ENCODE data around the gene CCR8.
"Not testable (repeated sequence)": the region's sequence is repeated elsewhere in the genome, so short reads cannot be mapped to it uniquely, and the experiment has no call there.

CCR8 gene

GRCh38 chr3:39315420-39315819 lies 14.1 kb upstream of the CCR8 start:
- no peak for DNase-seq (ENCODE audit: low read depth)

- DNase-seq (ENCODE audit: low read depth), result no peak
Observed at GRCh38 chr3:39317571-39318169, 11.8 kb upstream of the CCR8 start.

- no peak for DNase-seq (ENCODE audit: low read depth)
Observed at GRCh38 chr3:39318301-39318700, 11.2 kb upstream of the CCR8 start.

- no peak for DNase-seq (ENCODE audit: low read depth)
Observed at GRCh38 chr3:39319249-39319648, 10.3 kb upstream of the CCR8 start.

GRCh38 chr3:39321574-39321983 lies 7.9 kb upstream of the CCR8 start:
- DNase-seq (ENCODE audit: low read depth), result not testable (repeated sequence)

GRCh38 chr3:39322209-39322715 lies 7.2 kb upstream of the CCR8 start:
- not testable (repeated sequence) for DNase-seq (ENCODE audit: low read depth)

- no peak for DNase-seq (ENCODE audit: low read depth)
Observed at GRCh38 chr3:39322936-39323335, 6.6 kb upstream of the CCR8 start.

- DNase-seq (ENCODE audit: low read depth), result no peak
Observed at GRCh38 chr3:39323494-39323893, 6.0 kb upstream of the CCR8 start.

GRCh38 chr3:39325236-39325635 lies 4.3 kb upstream of the CCR8 start:
- DNase-seq (ENCODE audit: low read depth), result no peak

- DNase-seq (ENCODE audit: low read depth), result no peak
Observed at GRCh38 chr3:39327053-39327745, 2.3 kb upstream of the CCR8 start.

- DNase-seq (ENCODE audit: low read depth), result no peak
Observed at GRCh38 chr3:39327746-39328349, 1.7 kb upstream of the CCR8 start.

- no peak for DNase-seq (ENCODE audit: low read depth)
Observed at GRCh38 chr3:39330824-39331223, 1.3 kb downstream of the CCR8 start.

- no peak for DNase-seq (ENCODE audit: low read depth)
Observed at GRCh38 chr3:39332525-39332924, 3.0 kb downstream of the CCR8 start.

- no peak for DNase-seq (ENCODE audit: low read depth)
Observed at GRCh38 chr3:39333607-39334006, 4.1 kb downstream of the CCR8 start.

GRCh38 chr3:39334205-39334604 lies 4.7 kb downstream of the CCR8 start:
- no peak for DNase-seq (ENCODE audit: low read depth)

GRCh38 chr3:39338201-39338600 lies 8.7 kb downstream of the CCR8 start:
- DNase-seq (ENCODE audit: low read depth), result no peak

GRCh38 chr3:39339086-39339485 lies 9.6 kb downstream of the CCR8 start:
- no peak for DNase-seq (ENCODE audit: low read depth)

GRCh38 chr3:39343076-39343717 lies 13.7 kb downstream of the CCR8 start:
- no peak for DNase-seq (ENCODE audit: low read depth)

- DNase-seq (ENCODE audit: low read depth), result no peak
Observed at GRCh38 chr3:39343760-39344159, 14.3 kb downstream of the CCR8 start.

GRCh38 chr3:39344746-39345344 lies 15.3 kb downstream of the CCR8 start:
- no peak for DNase-seq (ENCODE audit: low read depth)

GRCh38 chr3:39346785-39347585 lies 17.5 kb downstream of the CCR8 start:
- no peak for DNase-seq (ENCODE audit: low read depth)

GRCh38 chr3:39347586-39347876 lies 18.0 kb downstream of the CCR8 start:
- DNase-seq (ENCODE audit: low read depth), result no peak
